A549 (cell line): ENCODE results near the gene SLC39A13.

Experiments
- CHD2 ChIP-seq: fragments of 150-350 bp; IDR thresholded peaks from 2 replicates; pipeline ENCODE4 v1.6.1; 2014; ENCODE audit warnings: low read length; ENCODE audit not compliant: partially characterized antibody
- CTCF ChIP-seq: fragments of >200 bp; sonication (Bioruptor Twin); formaldehyde crosslinking; IDR thresholded peaks from 3 replicates; pipeline ENCODE4 v1.5.1; 2016

GRCh38 chr11:47399860-47400767 lies 8.3 kb upstream of the SLC39A13 start:
- TF ChIP-seq CHD2 (no peak), CTCF (no peak)
